Neural cell (in vitro differentiated cells): ENCODE results near the gene FDXACB1. TPM values are rescaled to one million over a fixed set of nuclear protein-coding genes. Genes with fewer than 3 reads are reported as not detected.
A peak's percentile ranks its signal among the peaks of the same experiment; 100 is the strongest.

Experiments used
- H2AFZ ChIP-seq: fragments of 200-600, 300-800 bp; sonication (generic), shearing (Covaris generic); 2 replicates; pipeline ENCODE4 v1.6.0; 2014; ENCODE audit warnings: low read depth, mild to moderate bottlenecking, antibody characterized with exemption, low read length, moderate library complexity
- H3F3A ChIP-seq: fragments of 200-600 bp; shearing (Covaris generic); 2 replicates; pipeline ENCODE4 v1.6.1; 2016; ENCODE audit warnings: mild to moderate bottlenecking, moderate library complexity, mixed read lengths, antibody characterized with exemption, low read length; ENCODE audit not compliant: insufficient read depth, poor library complexity, severe bottlenecking
- H3K27ac ChIP-seq: fragments of 200-600, 300-800 bp; sonication (generic), shearing (Covaris generic); 2 replicates; pipeline ENCODE4 v1.5.1; 2014; ENCODE audit warnings: mild to moderate bottlenecking, low read length, moderate library complexity
- H3K27me3 ChIP-seq: fragments of 300-800, 200-600 bp; sonication (generic), shearing (Covaris generic); 2 replicates; pipeline ENCODE4 v1.6.0; 2014; ENCODE audit warnings: mild to moderate bottlenecking, low read depth, low read length, moderate library complexity; ENCODE audit not compliant: insufficient read depth
- H3K36me3 ChIP-seq: fragments of 300-800, 200-600 bp; sonication (generic), shearing (Covaris generic); 2 replicates; pipeline ENCODE4 v1.5.1; 2014; ENCODE audit warnings: mild to moderate bottlenecking, antibody characterized with exemption, low read length, moderate library complexity; ENCODE audit not compliant: insufficient read depth
- H3K4me2 ChIP-seq: fragments of 300-800, 200-600 bp; sonication (generic), shearing (Covaris generic); 2 replicates; pipeline ENCODE4 v1.6.0; 2014; ENCODE audit warnings: mild to moderate bottlenecking, low read length
- H3K4me3 ChIP-seq: fragments of 300-800, 200-600 bp; sonication (generic), shearing (Covaris generic); 2 replicates; pipeline ENCODE4 v1.5.1; 2014; ENCODE audit warnings: mild to moderate bottlenecking, low read length, moderate library complexity
- H3K79me2 ChIP-seq: fragments of 200-600 bp; shearing (Covaris generic); replicated peaks from 2 replicates; pipeline ENCODE4 v1.6.0; 2014; ENCODE audit warnings: mild to moderate bottlenecking, low read length, moderate library complexity; ENCODE audit not compliant: insufficient read depth
- H3K9ac ChIP-seq: fragments of 300-800, 200-600 bp; sonication (generic), shearing (Covaris generic); 2 replicates; pipeline ENCODE4 v1.6.1; 2016; ENCODE audit warnings: mild to moderate bottlenecking, low read length, mixed read lengths
- H3K9me2 ChIP-seq: fragments of 200-600 bp; shearing (Covaris generic); 2 replicates; pipeline ENCODE4 v1.6.1; 2016; ENCODE audit warnings: mild to moderate bottlenecking, low read length, mixed read lengths; ENCODE audit not compliant: insufficient read depth
- H3K9me3 ChIP-seq: fragments of 200-600, 300-800 bp; sonication (generic), shearing (Covaris generic); 2 replicates; pipeline ENCODE4 v1.6.1; 2016; ENCODE audit warnings: mild to moderate bottlenecking, mixed run types, low read length, moderate library complexity, mixed read lengths
- H4K20me1 ChIP-seq: fragments of 200-600 bp; shearing (Covaris generic); 2 replicates; pipeline ENCODE4 v1.6.1; 2016; ENCODE audit warnings: mild to moderate bottlenecking, mixed run types; ENCODE audit not compliant: insufficient read depth
- EP300 ChIP-seq: fragments of 450-650 bp; conservative IDR thresholded peaks from 2 replicates; pipeline ENCODE4 v1.6.1; 2014; ENCODE audit warnings: antibody characterized with exemption, mild to moderate bottlenecking, moderate library complexity; ENCODE audit not compliant: poor library complexity, severe bottlenecking
- EZH2 ChIP-seq: fragments of 200-600, 300-800 bp; shearing (Covaris generic), sonication (generic); IDR thresholded peaks from 2 replicates; pipeline ENCODE4 v1.6.1; 2014; ENCODE audit warnings: antibody characterized with exemption, low read length, borderline replicate concordance, mild to moderate bottlenecking; ENCODE audit not compliant: insufficient read depth, poor library complexity, severe bottlenecking
- MXI1 ChIP-seq: fragments of 450-650 bp; conservative IDR thresholded peaks from 2 replicates; pipeline ENCODE4 v1.6.1; 2014; ENCODE audit warnings: antibody characterized with exemption, mild to moderate bottlenecking; ENCODE audit not compliant: poor library complexity, severe bottlenecking
- POLR2AphosphoS5 ChIP-seq: IDR thresholded peaks from 2 replicates; pipeline ENCODE4 v1.6.1; 2012
- RAD21 ChIP-seq: fragments of 450-650 bp; conservative IDR thresholded peaks from 2 replicates; pipeline ENCODE4 v1.6.1; 2014; ENCODE audit warnings: antibody characterized with exemption, mild to moderate bottlenecking, moderate library complexity
- SMC3 ChIP-seq: fragments of 450-650 bp; conservative IDR thresholded peaks from 2 replicates; pipeline ENCODE4 v1.6.1; 2014; ENCODE audit warnings: antibody characterized with exemption, mild to moderate bottlenecking, moderate library complexity; ENCODE audit not compliant: poor library complexity
- TAF1 ChIP-seq: IDR thresholded peaks from 2 replicates; pipeline ENCODE4 v1.6.1; 2012; ENCODE audit warnings: low read depth
- polyA plus RNA-seq: library from polyadenylated mRNA; depleted of rRNA; stranded (reverse); fragments of >200 nt; gene quantifications from 2 replicates; pipeline ENCODE4 v1.2.3, GENCODE V29; 2014
- TF ChIP-seq, protein P1 (sequence below): fragments of 450-650 bp; IDR thresholded peaks from 2 replicates; pipeline ENCODE4 v1.5.1; 2014; ENCODE audit warnings: antibody characterized with exemption, mild to moderate bottlenecking, moderate library complexity; ENCODE audit not compliant: poor library complexity, severe bottlenecking
- TF ChIP-seq, protein P2 (sequence below): IDR thresholded peaks from 2 replicates; pipeline ENCODE4 v1.6.1; 2012; ENCODE audit warnings: borderline replicate concordance

Gene FDXACB1
- polyA plus RNA-seq, 1 donor from 2014 or later = 3.1 TPM

DNA sequence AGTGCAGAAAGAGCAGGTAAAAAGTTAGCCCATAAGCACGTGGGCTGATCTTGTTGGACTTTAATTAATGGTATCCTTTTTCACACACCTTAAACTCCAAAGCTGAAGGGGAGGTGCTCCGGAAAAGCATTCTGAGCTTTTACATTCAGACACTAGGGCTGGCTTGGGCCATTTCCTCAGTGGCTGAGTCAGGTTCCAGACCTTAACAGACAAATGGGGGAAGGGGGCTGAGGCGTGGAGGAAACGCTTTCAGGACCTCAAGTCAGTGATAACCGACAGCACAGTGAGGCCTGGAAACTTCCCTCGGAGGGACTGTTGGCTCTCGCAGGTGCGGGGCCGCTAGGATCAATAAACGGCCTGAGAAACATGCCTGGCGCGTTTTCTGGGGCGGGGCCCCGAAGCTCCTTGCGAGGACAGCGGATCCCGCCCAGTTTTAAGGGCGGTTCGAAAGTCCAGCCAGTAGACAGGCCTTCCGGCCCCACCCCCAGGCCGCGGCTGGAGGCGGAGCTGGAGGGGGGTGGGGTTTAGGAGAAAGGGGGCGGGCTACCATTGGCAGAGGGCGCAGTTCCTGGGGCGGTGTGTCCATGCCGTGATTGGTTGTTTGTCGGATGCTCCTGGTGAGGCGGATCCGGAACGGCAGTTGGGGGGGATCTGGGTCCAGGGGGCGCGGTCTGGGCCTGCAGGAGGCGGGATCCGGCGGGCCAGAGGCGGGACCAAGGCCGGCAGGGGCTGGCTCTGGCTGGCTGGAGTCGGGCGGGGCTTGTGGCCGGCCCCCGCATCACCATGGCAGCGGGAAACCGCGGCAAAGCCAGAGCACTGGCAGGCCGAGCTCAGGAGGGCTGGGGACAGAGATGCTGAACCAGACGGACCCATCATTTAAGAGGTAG is 47.8 kb upstream of the FDXACB1 start:
- Histone ChIP-seq H3K9me2 (no peaks in the 10 kb centered on the region), H4K20me1 (no peaks in the 10 kb centered on the region), H3K27me3 (no peaks in the 10 kb centered on the region), H3K9ac (peak overlapping the region; percentile 60), H3K4me3 (peak overlapping the region; percentile 73), H3K79me2 (no peaks in the 10 kb centered on the region), H3K9me3 (no peaks in the 10 kb centered on the region), H3K36me3 (no peaks in the 10 kb centered on the region), H3K4me2 (peak overlapping the region; percentile 80), H2AFZ (peak overlapping the region; percentile 80), H3K27ac (peak overlapping the region; percentile 56), H3F3A (peaks cover 4% of the 10 kb centered on the region)
- TF ChIP-seq RAD21 (no peak), MXI1 (peak; percentile 66), TAF1 (peak; percentile 7)

DNA sequence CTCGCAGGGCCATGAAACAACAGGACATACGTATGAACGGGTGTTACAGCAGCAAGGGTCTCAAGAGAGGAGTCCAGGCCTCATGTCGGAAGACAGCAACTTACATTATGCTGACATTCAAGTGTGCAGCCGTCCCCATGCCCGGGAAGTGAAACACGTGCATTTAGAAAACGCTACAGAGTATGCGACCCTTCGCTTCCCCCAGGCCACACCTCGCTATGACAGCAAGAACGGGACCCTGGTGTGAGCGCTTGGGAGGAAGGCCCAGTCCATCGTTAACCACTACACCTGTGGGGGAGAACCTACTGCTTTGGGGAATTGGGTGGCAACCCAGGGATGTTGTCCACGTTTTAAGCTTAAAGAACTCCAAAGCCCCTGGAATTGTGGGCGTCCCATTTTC is 47.0 kb upstream of the FDXACB1 start:
- no peaks in the 10 kb centered on the region for H3K79me2 ChIP-seq
- H3K4me2 ChIP-seq = no peak overlapping the region
- H3K36me3 ChIP-seq = no peaks in the 10 kb centered on the region
- no peak overlapping the region for H3K9ac ChIP-seq
- H3F3A ChIP-seq = peaks cover 4% of the 10 kb centered on the region
- no peaks in the 10 kb centered on the region for H4K20me1 ChIP-seq
- H3K9me3 ChIP-seq = no peaks in the 10 kb centered on the region
- H3K4me3 ChIP-seq = peak overlapping the region; percentile 73
- H3K27ac ChIP-seq = no peak overlapping the region
- H3K27me3 ChIP-seq = no peaks in the 10 kb centered on the region
- TF ChIP-seq TAF1 (no peak), POLR2AphosphoS5 (no peak), SMC3 (no peak), MXI1 (no peak), RAD21 (no peak), EZH2 (no peak), EP300 (no peak)
- TF ChIP-seq, protein P1, sequence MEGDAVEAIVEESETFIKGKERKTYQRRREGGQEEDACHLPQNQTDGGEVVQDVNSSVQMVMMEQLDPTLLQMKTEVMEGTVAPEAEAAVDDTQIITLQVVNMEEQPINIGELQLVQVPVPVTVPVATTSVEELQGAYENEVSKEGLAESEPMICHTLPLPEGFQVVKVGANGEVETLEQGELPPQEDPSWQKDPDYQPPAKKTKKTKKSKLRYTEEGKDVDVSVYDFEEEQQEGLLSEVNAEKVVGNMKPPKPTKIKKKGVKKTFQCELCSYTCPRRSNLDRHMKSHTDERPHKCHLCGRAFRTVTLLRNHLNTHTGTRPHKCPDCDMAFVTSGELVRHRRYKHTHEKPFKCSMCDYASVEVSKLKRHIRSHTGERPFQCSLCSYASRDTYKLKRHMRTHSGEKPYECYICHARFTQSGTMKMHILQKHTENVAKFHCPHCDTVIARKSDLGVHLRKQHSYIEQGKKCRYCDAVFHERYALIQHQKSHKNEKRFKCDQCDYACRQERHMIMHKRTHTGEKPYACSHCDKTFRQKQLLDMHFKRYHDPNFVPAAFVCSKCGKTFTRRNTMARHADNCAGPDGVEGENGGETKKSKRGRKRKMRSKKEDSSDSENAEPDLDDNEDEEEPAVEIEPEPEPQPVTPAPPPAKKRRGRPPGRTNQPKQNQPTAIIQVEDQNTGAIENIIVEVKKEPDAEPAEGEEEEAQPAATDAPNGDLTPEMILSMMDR = no peak
- TF ChIP-seq, protein P2, sequence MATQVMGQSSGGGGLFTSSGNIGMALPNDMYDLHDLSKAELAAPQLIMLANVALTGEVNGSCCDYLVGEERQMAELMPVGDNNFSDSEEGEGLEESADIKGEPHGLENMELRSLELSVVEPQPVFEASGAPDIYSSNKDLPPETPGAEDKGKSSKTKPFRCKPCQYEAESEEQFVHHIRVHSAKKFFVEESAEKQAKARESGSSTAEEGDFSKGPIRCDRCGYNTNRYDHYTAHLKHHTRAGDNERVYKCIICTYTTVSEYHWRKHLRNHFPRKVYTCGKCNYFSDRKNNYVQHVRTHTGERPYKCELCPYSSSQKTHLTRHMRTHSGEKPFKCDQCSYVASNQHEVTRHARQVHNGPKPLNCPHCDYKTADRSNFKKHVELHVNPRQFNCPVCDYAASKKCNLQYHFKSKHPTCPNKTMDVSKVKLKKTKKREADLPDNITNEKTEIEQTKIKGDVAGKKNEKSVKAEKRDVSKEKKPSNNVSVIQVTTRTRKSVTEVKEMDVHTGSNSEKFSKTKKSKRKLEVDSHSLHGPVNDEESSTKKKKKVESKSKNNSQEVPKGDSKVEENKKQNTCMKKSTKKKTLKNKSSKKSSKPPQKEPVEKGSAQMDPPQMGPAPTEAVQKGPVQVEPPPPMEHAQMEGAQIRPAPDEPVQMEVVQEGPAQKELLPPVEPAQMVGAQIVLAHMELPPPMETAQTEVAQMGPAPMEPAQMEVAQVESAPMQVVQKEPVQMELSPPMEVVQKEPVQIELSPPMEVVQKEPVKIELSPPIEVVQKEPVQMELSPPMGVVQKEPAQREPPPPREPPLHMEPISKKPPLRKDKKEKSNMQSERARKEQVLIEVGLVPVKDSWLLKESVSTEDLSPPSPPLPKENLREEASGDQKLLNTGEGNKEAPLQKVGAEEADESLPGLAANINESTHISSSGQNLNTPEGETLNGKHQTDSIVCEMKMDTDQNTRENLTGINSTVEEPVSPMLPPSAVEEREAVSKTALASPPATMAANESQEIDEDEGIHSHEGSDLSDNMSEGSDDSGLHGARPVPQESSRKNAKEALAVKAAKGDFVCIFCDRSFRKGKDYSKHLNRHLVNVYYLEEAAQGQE = no peak
- no peak overlapping the region for H2AFZ ChIP-seq
- H3K9me2 ChIP-seq = no peaks in the 10 kb centered on the region
